MG63 (cell line): ENCODE results near the gene SPAG16. TPM values are rescaled to one million over a fixed set of nuclear protein-coding genes. Genes with fewer than 3 reads are reported as not detected.
A peak's percentile ranks its signal among the peaks of the same experiment; 100 is the strongest.

Experiments used
- DNase-seq: peaks from one replicate; pipeline ENCODE4 v3.0.0-alpha.2; 2020
- H3K27me3 ChIP-seq: fragments of 250-450 bp; sonication (Bioruptor Pico); 2 replicates; pipeline ENCODE4 v1.5.1; 2020; ENCODE audit warnings: mild to moderate bottlenecking, moderate library complexity
- H3K36me3 ChIP-seq: fragments of 250-450 bp; sonication (Bioruptor Pico); 2 replicates; pipeline ENCODE4 v1.5.1; 2020; ENCODE audit warnings: mild to moderate bottlenecking, moderate library complexity
- H3K4me3 ChIP-seq: fragments of 250-450 bp; sonication (Bioruptor Pico); 2 replicates; pipeline ENCODE4 v1.5.1; 2020; ENCODE audit warnings: mild to moderate bottlenecking, moderate library complexity
- H3K9me3 ChIP-seq: fragments of 250-450 bp; sonication (Bioruptor Pico); 2 replicates; pipeline ENCODE4 v1.5.1; 2020; ENCODE audit warnings: mild to moderate bottlenecking, moderate library complexity
- total RNA-seq: library from RNA; depleted of rRNA; stranded (reverse); fragments of >200 nt; shearing (Covaris generic); gene quantifications from 2 replicates; pipeline ENCODE4 v1.2.3, GENCODE V29; 2014; ENCODE audit warnings: low replicate concordance

The SPAG16 gene
- total RNA-seq, 1 experiment from 2014 or later: 33.7 TPM

DNA sequence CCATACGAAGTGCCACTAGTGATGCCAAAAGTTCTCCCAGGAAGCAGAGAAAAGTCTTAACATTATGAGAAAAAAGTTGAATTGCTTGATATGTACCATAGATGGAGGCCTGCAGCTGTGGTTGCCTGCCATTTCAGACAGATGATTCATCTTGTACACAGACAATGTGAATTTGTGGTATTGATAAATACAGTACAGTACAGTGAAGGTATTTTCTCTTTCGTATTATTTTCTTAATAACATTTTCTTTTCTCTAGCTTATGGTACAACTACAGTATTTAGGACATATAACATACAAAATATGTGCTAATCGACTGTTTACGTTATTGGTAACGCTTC is 1093.0 kb downstream of the SPAG16 start:
- Histone ChIP-seq H3K27me3 (no peaks in the 10 kb centered on the region), H3K4me3 (no peak overlapping the region), H3K9me3 (no peaks in the 10 kb centered on the region), H3K36me3 (no peaks in the 10 kb centered on the region)
- peak; percentile 9 for DNase-seq

DNA sequence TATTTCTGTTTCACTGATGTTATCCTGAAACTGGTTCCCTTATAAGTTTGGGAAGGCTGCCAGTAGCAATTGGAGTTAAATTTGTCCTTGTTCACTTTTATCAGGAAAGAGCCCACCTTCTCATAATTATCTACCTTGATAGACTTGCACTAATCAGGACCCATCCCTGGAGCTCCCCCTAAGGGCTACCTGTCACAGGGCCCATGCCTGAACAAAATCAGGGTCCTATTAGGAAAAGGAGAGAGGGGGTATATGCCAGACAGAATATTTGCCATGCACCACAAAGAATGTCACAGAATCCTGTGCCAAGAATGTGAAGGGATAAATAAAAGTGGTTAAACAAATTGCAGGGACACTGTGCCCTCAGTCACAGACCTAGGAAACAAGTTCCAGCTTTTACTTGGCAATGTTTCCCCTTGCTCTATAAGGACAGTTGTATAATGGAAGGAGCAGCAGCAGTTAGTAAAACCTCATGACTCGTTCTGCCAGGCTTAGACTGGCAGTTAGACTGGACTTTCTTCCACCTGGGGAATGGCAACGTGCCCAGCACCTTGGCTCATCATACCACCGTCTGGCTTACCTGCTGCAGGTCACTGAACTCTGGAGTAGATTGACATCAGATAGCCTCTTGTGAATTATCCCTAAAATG is 1094.3 kb downstream of the SPAG16 start:
- Histone ChIP-seq H3K9me3 (no peaks in the 10 kb centered on the region), H3K27me3 (no peaks in the 10 kb centered on the region), H3K4me3 (no peak overlapping the region), H3K36me3 (no peaks in the 10 kb centered on the region)
- no peak for DNase-seq

DNA sequence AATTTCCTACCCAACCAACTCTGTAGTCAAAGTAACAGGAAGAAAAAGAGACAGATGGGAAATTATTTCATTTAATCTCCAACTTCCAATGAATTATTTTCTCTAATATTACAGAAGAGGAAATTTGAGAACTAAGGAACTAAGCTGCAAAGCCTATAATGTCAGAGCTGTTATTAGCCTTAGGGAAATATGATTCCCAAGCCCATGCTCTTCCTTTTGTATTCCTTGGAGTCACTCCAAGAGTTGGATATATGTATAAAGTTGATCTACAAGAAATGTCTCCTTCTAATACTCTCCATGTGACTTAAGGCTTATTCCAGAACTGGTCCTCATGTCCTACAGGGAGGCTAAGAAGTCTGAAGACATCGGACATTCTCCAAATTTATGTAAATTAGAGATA is 1095.0 kb downstream of the SPAG16 start:
- H3K27me3 ChIP-seq: no peaks in the 10 kb centered on the region
- H3K4me3 ChIP-seq: no peak overlapping the region
- no peaks in the 10 kb centered on the region for H3K36me3 ChIP-seq
- no peaks in the 10 kb centered on the region for H3K9me3 ChIP-seq
- no peak for DNase-seq

DNA sequence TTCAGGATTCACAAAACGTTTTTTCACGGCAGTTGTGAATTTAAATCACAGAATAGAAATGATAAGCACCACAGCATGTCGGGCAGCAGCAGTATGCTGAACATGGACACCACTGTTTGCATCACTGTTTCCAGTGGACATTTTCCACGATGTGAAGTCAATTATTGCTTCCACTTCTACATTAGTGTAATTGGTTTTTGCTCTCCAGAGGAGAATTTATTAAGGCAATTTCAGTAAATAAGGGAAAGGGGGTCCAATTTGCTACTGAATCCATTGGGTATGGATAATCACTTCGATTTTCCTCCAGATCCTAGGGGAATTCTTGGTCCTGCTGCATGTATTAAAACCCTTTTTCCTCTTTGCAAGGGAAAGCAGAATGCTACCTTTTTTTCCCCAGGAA is 1096.4 kb downstream of the SPAG16 start:
- DNase-seq: no peak
- no peaks in the 10 kb centered on the region for H3K36me3 ChIP-seq
- no peaks in the 10 kb centered on the region for H3K27me3 ChIP-seq
- no peak overlapping the region for H3K4me3 ChIP-seq
- no peaks in the 10 kb centered on the region for H3K9me3 ChIP-seq

DNA sequence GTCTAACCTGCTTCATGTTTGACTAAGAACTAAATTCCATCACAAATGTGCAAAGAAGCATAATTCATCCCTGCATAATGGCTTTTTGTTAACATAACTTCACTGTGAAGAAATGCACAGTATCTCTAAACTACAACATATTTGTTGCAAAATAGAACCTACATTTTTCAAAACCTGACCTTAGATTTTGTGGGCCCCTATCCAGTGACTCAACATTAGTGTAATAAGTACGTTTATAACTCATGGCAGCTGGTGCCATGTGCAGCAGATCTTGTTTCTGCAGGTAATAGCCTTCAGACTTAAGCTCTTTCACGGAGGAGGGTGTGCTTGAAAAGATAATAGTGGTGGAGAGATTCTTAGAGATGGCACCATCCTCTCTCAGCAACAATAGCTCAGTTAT is 1098.0 kb downstream of the SPAG16 start:
- no peaks in the 10 kb centered on the region for H3K27me3 ChIP-seq
- DNase-seq: no peak
- H3K9me3 ChIP-seq: no peaks in the 10 kb centered on the region
- no peak overlapping the region for H3K4me3 ChIP-seq
- H3K36me3 ChIP-seq: no peaks in the 10 kb centered on the region

DNA sequence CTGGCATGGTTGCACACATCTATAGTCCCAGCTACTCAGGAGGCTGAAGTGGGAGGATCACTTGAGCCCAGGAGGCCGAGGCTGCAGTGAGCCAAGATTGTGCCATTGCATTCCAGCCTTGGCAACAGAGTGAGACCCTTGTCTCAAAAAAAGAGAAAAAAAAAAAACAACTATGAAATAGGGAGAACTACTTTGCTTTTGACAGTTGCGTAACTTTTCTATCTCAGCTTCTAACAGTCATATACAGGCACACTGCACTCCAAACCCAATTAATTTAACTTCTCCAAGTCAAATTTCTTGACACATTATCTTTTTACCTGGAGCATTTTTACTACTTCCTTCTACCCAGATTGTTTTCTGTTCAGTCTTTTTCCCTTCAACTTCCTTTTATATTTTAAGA is 1102.5 kb downstream of the SPAG16 start:
- no peaks in the 10 kb centered on the region for H3K36me3 ChIP-seq
- no peak for DNase-seq
- H3K27me3 ChIP-seq: no peaks in the 10 kb centered on the region
- H3K4me3 ChIP-seq: no peak overlapping the region
- no peaks in the 10 kb centered on the region for H3K9me3 ChIP-seq

DNA sequence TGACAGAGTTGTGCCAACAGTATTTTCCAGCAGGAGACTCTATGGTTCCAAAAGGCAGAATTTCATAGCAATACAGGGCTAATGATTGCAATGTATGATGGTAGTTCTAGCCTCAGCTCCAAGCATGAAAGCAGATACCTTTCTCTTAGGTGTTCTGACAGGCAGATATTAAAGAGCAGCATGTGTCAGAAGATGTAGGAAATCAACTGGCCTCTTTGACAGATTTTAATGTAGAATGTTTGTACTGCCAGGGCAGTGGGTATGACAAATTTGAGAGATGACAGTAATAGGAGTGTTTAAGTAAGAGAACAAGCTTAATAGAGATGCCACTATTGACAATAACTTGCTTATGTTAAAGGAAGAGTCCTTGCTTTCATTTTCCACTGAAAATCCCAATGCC is 1105.1 kb downstream of the SPAG16 start:
- H3K4me3 ChIP-seq: no peak overlapping the region
- H3K36me3 ChIP-seq: no peaks in the 10 kb centered on the region
- H3K9me3 ChIP-seq: no peaks in the 10 kb centered on the region
- no peak for DNase-seq
- no peaks in the 10 kb centered on the region for H3K27me3 ChIP-seq

DNA sequence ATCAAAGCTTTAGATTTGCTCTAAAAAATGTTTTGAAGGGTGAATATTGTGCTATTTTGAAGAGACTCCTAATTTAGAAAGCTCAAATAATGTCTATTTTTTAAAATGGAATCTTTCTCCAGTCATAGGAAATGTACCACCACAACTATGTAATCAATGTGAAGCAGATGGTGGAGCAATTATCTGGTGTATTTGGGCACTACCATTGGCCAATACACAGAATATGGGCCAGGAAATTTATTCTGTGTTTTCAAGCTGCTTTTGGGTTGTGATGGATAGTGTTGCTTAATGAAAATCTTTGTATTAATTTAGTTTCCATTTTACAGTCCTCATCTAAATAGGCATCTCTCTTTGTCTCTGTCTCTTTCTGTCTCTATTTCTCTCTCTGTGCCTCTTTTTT is 1109.5 kb downstream of the SPAG16 start:
- no peaks in the 10 kb centered on the region for H3K36me3 ChIP-seq
- no peaks in the 10 kb centered on the region for H3K27me3 ChIP-seq
- H3K9me3 ChIP-seq: no peaks in the 10 kb centered on the region
- no peak for DNase-seq
- no peak overlapping the region for H3K4me3 ChIP-seq

DNA sequence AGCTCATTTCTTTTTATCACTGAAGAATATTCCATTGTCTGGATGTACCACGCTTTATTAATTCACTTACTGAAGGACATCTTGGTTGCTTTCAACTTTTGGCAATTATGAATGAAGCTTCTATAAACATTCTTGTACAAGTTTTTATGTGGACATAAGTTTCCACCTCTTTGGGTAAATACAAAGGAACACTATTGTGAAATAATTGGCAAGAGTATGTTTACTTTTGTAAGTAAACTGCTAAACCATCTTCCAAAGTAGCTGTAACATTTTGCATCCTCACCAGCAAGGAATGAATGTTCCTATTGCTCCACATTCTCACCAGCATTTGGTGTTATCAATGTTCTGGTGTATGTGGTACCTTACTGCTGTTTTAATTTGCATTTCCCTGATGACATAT is 1110.8 kb downstream of the SPAG16 start:
- no peaks in the 10 kb centered on the region for H3K9me3 ChIP-seq
- no peaks in the 10 kb centered on the region for H3K27me3 ChIP-seq
- no peak for DNase-seq
- no peak overlapping the region for H3K4me3 ChIP-seq
- H3K36me3 ChIP-seq: no peaks in the 10 kb centered on the region

DNA sequence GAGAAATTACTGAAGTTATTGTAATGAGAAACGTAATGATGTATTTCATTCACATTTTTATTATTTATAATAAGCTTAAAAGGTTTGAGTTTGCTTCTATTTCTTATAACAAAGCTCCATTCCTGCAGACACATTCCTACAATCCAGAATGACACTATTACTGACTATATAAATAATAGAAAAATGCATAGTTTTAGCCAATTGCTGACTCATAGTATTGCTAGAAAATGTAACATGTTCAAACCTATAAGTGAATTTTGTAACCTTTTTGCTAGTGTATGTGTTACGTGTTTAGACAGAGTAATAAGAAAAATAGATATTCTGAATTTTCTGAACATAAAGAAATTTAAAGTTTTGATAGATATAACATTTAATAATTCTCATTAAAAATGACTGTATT is 1117.3 kb downstream of the SPAG16 start:
- Histone ChIP-seq H3K9me3 (no peaks in the 10 kb centered on the region), H3K36me3 (no peaks in the 10 kb centered on the region), H3K4me3 (no peak overlapping the region), H3K27me3 (no peaks in the 10 kb centered on the region)
- DNase-seq: no peak

DNA sequence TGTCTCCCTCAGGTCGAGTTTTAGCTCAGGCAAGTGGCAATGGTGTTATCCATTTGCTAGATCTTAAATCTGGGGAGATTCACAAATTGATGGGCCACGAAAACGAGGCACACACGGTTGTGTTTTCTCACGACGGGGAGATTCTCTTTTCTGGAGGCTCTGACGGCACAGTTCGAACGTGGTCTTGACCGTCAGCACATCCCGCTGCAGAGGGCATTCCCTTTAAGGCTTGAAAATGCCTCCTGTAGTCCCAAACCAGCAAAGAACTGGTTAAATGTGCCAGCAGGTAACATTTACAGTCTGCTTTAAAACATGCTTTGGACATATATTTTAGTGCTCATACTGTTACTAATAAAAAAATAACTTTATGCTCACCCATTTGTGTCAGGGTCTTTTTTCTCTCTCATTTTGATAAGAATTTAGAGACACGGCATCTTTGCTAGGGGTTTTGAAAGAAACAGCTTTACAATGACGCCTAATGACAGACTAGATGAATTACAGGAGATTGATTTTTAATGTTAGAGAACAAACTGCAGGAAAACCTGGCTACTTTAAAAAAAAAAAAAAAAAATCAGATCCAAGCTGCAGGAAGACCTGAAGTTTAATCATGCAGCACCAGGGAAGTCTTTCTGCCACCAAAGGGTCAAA is 1126.0 kb downstream of the SPAG16 start:
- no peak for DNase-seq
- no peaks in the 10 kb centered on the region for H3K27me3 ChIP-seq
- no peaks in the 10 kb centered on the region for H3K36me3 ChIP-seq
- H3K4me3 ChIP-seq: no peak overlapping the region
- no peaks in the 10 kb centered on the region for H3K9me3 ChIP-seq

DNA sequence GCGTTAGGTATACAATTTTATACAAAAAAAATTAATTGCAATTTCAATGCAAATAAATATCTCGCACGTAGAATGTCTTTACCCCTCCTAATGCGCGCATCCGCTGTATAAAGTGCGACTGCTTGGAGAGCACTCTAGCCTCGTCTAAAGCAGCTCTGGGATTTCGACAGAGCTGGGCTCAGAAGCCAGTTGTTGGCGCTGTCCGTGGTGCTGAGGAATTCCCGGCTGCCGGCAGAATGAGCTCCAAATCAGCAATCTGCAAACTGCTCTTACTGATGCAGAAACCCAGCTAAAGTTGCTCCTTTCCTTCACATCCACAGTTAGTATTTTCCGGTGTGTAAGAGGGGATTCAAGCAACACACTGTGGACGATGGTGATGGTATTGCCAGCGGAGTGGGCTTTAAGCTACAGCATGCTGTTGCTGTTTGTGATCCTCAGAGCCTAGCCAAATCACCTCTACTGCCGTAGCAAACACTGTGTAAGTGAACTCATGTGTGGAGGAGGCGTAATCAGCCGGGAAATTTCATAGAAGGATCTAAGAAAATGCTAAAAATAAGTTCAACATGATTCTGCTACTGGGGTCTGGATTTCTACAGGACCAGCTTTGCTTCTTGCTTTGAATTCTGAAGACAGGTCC is 1126.8 kb downstream of the SPAG16 start, which contains the start of gene VWC2L:
TSS of gene VWC2L (plus strand) at position 137 of the 637 bp plus-strand sequence. CDS start 3,140 bp downstream, outside the sequence.
- Histone ChIP-seq H3K9me3 (no peaks in the 10 kb centered on the region), H3K36me3 (no peaks in the 10 kb centered on the region), H3K4me3 (no peak within 1 kb of the TSS), H3K27me3 (no peaks in the 10 kb centered on the region)
- peak; percentile 65 for DNase-seq

DNA sequence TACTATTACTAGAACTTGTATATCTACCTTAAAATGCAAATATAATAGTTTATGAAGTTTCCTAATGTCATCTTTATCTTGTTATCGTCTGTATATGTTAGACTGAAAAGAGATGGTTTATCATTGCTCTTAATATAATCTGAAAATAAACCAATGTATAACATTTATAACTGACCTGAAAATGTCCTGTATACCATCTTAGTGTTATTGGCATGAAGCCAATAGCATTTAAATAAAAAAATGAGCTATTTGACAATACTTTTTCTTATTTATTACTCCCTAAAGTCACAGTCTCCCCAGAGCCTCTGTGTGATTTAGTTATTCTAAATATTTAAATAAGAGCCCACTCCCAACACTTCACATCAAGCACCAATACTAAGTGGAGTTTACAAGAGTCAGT is 1128.4 kb downstream of the SPAG16 start:
- Histone ChIP-seq H3K9me3 (no peaks in the 10 kb centered on the region), H3K36me3 (no peaks in the 10 kb centered on the region), H3K27me3 (no peaks in the 10 kb centered on the region), H3K4me3 (no peak overlapping the region)
- no peak for DNase-seq

DNA sequence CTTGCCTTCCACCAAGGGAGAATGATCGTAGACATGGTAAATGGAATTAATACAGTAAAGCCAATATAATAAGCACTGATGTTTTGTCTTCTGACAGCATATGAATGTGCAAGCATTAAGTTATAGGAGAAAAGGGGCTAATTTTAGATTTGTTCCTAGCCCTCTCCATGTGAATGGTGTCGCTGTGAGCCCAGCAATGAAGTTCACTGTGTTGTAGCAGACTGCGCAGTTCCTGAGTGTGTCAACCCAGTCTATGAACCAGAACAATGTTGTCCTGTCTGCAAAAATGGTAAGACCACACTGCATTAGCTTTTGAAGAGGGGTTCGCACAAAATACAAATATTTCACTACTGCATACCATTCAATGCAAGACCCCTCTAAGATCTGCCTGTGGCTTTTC is 1152.2 kb downstream of the SPAG16 start:
- DNase-seq: no peak
- H3K36me3 ChIP-seq: no peaks in the 10 kb centered on the region
- no peaks in the 10 kb centered on the region for H3K27me3 ChIP-seq
- no peak overlapping the region for H3K4me3 ChIP-seq
- no peaks in the 10 kb centered on the region for H3K9me3 ChIP-seq

DNA sequence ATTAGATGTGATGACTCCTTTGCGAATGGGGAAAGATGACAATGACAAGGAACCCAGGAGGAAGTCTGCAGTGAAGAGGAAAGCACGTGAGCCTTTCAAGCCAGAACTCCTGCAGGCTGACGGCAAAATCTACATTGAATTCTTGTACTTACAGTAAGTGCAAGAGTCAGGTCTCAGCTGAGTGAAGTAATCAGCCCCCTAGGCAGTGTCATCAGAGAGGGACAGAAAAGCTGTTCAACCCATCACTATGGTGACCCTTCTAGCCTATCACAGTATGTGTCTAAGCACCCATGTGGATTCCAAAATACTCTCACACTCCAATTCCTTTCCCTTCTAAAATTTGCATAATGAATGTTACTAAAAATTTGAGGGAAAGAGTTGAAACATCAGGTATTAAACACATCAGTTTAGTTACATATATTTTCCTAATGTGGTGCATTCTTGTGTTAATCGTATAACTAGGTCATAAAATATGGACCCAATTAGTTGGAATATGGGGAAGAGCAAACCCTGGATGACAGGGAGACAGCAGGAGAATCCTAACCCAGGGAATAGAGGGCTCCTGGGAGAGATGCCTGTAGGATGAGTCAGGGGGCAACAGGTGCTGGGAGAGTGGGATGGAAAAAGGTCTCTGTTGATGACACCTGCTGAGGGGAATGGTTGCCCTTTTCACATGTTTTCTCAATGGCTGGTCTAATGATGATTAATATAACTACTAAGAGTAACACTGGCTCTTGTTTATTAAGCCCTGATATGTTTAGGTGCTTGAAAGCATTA is 1166.0 kb downstream of the SPAG16 start:
- DNase-seq: no peak
- Histone ChIP-seq H3K4me3 (no peak overlapping the region), H3K9me3 (no peaks in the 10 kb centered on the region), H3K27me3 (no peaks in the 10 kb centered on the region), H3K36me3 (no peaks in the 10 kb centered on the region)

DNA sequence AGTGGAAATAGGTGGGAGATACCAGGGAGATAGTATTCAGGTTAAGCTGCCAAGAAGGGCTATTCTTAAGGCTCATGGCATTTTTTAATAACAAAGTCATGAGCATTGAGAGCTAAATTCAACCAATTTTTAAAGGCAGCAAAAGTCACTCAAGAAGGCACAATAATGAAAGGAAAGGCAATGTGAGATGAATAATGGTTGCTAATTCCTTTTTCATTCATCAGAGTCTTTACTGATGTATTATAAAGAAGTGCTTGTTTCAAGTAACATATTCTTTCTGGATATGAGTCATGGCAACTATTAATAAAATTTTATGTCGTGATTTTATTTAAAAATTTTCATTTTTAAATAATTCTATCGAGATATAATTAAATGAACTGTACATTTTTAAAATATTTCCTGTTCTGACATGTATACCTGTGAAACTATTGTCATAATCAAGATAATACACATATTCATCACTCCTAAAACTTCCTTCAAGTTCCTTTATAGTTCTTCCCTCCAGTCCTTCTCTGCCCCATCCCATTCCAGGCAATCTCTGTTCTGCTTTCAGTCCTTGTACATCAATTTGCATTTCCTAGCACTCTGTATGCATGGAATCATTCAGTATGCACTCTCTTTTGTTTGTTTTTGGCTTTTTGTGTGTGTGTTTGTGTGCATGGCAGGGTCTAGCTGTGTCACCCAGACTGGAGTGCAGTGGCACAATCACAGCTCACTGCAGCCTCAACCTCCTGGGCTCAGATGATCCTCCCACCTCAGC is 1167.4 kb downstream of the SPAG16 start:
- Histone ChIP-seq H3K4me3 (no peak overlapping the region), H3K9me3 (no peaks in the 10 kb centered on the region), H3K36me3 (no peaks in the 10 kb centered on the region), H3K27me3 (no peaks in the 10 kb centered on the region)
- DNase-seq: no peak
